OCI-LY7 (cell line): ENCODE results near the gene RFNG. TPM values are rescaled to one million over a fixed set of nuclear protein-coding genes. Genes with fewer than 3 reads are reported as not detected.

Source experiments
- BruUV-seq: library from RNA; stranded (reverse); fragments of 400-500 nt; replicated peaks from 2 replicates; lab custom pipeline; 2021; lab: Mats Ljungman, UMichigan
- CTCF ChIA-PET: fragments of 300-600 bp; sonication (Branson Sonifier 250); formaldehyde crosslinking; loops from one replicate; lab custom pipeline; 2022; ENCODE audit warnings: antibody characterized with exemption; ENCODE audit not compliant: unreplicated experiment; lab: Charles Lee
- POLR2A ChIA-PET: fragments of 300-600 bp; sonication (Branson Sonifier 250); formaldehyde crosslinking; loops from one replicate; lab custom pipeline; 2022; ENCODE audit warnings: antibody characterized with exemption; lab: Charles Lee
- DNase-seq: peaks from one replicate; pipeline ENCODE4 v3.0.0-alpha.2; 2015; ENCODE audit warnings: low spot score
- H2AFZ ChIP-seq: fragments of 200-600 bp; sonication (generic), shearing (Covaris generic); 2 replicates; pipeline ENCODE4 v1.6.1; 2014; ENCODE audit warnings: mild to moderate bottlenecking, antibody characterized with exemption, low read length, moderate library complexity
- H3K27ac ChIP-seq: fragments of 200-600 bp; sonication (generic); 2 replicates; pipeline ENCODE4 v1.5.1; 2014; ENCODE audit warnings: mixed run types, low read depth, mild to moderate bottlenecking, moderate library complexity, low read length, inconsistent platforms; ENCODE audit not compliant: poor library complexity, severe bottlenecking
- H3K36me3 ChIP-seq: fragments of 200-600 bp; sonication (generic); 2 replicates; pipeline ENCODE4 v1.6.1; 2014; ENCODE audit warnings: mild to moderate bottlenecking, antibody characterized with exemption, low read length, moderate library complexity, mixed read lengths; ENCODE audit not compliant: insufficient read depth
- H3K4me1 ChIP-seq: fragments of 200-600 bp; sonication (generic); 2 replicates; pipeline ENCODE4 v1.5.1; 2014; ENCODE audit warnings: mild to moderate bottlenecking, low read length; ENCODE audit not compliant: insufficient read depth, poor library complexity, severe bottlenecking
- H3K4me2 ChIP-seq: fragments of 200-600 bp; sonication (generic); 2 replicates; pipeline ENCODE4 v1.6.1; 2014; ENCODE audit warnings: mild to moderate bottlenecking, low read length
- H3K4me3 ChIP-seq: fragments of 200-600 bp; sonication (generic); 2 replicates; pipeline ENCODE4 v1.5.1; 2014; ENCODE audit warnings: mild to moderate bottlenecking, low read depth, low read length; ENCODE audit not compliant: poor library complexity, severe bottlenecking
- H3K79me2 ChIP-seq: fragments of 200-600 bp; sonication (generic); 2 replicates; pipeline ENCODE4 v1.6.1; 2016; ENCODE audit warnings: low read depth, mild to moderate bottlenecking, low read length, moderate library complexity, mixed read lengths; ENCODE audit not compliant: insufficient read depth
- H3K9me2 ChIP-seq: fragments of 200-600 bp; sonication (generic); 2 replicates; pipeline ENCODE4 v1.6.1; 2016; ENCODE audit warnings: mild to moderate bottlenecking, low read length, mixed read lengths; ENCODE audit not compliant: insufficient read depth
- H3K9me3 ChIP-seq: fragments of 200-600 bp; sonication (generic); 2 replicates; pipeline ENCODE4 v1.6.1; 2014; ENCODE audit warnings: mild to moderate bottlenecking, mixed run types, low read length, mixed read lengths
- H4K20me1 ChIP-seq: fragments of 200-600 bp; sonication (generic); 2 replicates; pipeline ENCODE4 v1.6.1; 2014; ENCODE audit warnings: mild to moderate bottlenecking, antibody characterized with exemption, low read length, moderate library complexity, mixed read lengths; ENCODE audit not compliant: insufficient read depth
- EZH2phosphoT487 ChIP-seq: fragments of 200-600 bp; sonication (generic); IDR thresholded peaks from 2 replicates; pipeline ENCODE4 v1.6.1; 2018; ENCODE audit warnings: low read depth, borderline replicate concordance, mild to moderate bottlenecking, mixed run types, antibody characterized with exemption, low read length, moderate library complexity, mixed read lengths
- intact Hi-C: fragments of 100-400 bp; cut with micrococcal nuclease; formaldehyde crosslinking; loops from one replicate; pipeline ENCODE4 v1.10.0; 2022; ENCODE audit not compliant: unreplicated experiment
- total RNA-seq, 2 experiments: library from RNA; depleted of rRNA in 1 of 2; stranded (reverse); fragments of >200 nt in 1 of 2; shearing (Covaris generic) in 1 of 2; gene quantifications; 2 replicates each; pipeline ENCODE4 v1.2.3, GENCODE V29; 2014 to 2022
- TF ChIP-seq, protein P1 (sequence below): fragments of 200-600 bp; sonication (generic); conservative IDR thresholded peaks from 2 replicates; pipeline ENCODE4 v1.5.1; 2014; ENCODE audit warnings: mild to moderate bottlenecking, antibody characterized with exemption, low read length, moderate library complexity, mixed read lengths

Gene RFNG
- total RNA-seq, 2 experiments from 2014 or later: 47.3 to 59.4 TPM

DNA sequence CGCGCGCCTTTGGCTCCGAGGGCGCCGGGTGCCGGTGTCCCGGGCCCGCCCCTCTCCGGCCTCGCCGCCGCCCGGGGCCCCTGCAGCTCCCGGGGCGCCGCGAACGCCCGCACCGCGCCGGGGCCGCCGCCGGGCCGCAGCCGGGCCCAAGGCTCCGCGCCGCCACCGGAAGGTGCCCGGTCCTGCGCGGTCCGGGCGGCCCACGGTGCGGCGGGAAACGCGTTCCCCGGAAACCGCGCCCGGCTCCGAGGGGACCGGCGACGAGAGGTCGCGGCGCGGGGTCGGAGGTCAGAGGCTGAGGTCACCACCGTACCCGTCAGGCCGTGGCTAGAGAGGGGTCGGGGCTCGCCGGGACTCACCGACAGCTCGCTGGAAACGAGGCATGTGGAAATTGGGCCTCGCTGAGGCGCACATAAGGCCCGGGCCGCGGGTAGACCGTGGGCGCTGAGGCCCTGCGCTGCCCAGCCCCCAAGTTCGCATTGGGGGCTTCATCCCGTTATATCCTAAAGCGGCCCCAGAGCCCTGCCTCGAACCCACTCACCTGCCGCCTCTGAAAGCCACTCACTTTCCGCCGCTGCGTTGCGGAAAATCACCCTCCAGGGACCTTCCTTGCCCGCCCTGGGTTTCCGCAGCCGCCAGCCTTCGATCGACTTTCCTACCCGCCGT, 14.2 kb upstream of the RFNG start, which contains the start of gene DUS1L:
Gene DUS1L, minus strand, starts transcription at position 167 of the 666 bp plus-strand sequence. CDS start 745 bp downstream, outside the sequence.
- no peaks in the 10 kb centered on the region; the same call in 1 of the 2 replicates for H4K20me1 ChIP-seq
- H3K4me3 ChIP-seq: peak within 1 kb of the TSS; percentile 97
- H3K79me2 ChIP-seq: peaks cover 18% of the 10 kb centered on the region; the same call in 1 of the 2 replicates
- CTCF ChIA-PET: no interaction called here
- H2AFZ ChIP-seq: peak within 1 kb of the TSS; percentile 78
- H3K4me1 ChIP-seq: peaks cover 19% of the 10 kb centered on the region
- H3K4me2 ChIP-seq: peak within 1 kb of the TSS; percentile 96
- intact Hi-C loops: no loop called here
- no peaks in the 10 kb centered on the region for H3K9me2 ChIP-seq
- peaks cover 34% of the 10 kb centered on the region for H3K36me3 ChIP-seq
- no peaks in the 10 kb centered on the region for H3K9me3 ChIP-seq
- POLR2A ChIA-PET: interaction anchor here (0.8 to 1.0 kb wide), 3 partner anchors 11 to 40 kb away, joined by 3 to 5 read pairs (median 3); no protein-coding TSS in a partner anchor
- DNase-seq: peak; percentile 84
- no peak for TF ChIP-seq EZH2phosphoT487
- TF ChIP-seq, protein P1, sequence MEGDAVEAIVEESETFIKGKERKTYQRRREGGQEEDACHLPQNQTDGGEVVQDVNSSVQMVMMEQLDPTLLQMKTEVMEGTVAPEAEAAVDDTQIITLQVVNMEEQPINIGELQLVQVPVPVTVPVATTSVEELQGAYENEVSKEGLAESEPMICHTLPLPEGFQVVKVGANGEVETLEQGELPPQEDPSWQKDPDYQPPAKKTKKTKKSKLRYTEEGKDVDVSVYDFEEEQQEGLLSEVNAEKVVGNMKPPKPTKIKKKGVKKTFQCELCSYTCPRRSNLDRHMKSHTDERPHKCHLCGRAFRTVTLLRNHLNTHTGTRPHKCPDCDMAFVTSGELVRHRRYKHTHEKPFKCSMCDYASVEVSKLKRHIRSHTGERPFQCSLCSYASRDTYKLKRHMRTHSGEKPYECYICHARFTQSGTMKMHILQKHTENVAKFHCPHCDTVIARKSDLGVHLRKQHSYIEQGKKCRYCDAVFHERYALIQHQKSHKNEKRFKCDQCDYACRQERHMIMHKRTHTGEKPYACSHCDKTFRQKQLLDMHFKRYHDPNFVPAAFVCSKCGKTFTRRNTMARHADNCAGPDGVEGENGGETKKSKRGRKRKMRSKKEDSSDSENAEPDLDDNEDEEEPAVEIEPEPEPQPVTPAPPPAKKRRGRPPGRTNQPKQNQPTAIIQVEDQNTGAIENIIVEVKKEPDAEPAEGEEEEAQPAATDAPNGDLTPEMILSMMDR: no peak
- BruUV-seq: TSS peak; percentile 95
- peak within 1 kb of the TSS; percentile 42 for H3K27ac ChIP-seq

DNA sequence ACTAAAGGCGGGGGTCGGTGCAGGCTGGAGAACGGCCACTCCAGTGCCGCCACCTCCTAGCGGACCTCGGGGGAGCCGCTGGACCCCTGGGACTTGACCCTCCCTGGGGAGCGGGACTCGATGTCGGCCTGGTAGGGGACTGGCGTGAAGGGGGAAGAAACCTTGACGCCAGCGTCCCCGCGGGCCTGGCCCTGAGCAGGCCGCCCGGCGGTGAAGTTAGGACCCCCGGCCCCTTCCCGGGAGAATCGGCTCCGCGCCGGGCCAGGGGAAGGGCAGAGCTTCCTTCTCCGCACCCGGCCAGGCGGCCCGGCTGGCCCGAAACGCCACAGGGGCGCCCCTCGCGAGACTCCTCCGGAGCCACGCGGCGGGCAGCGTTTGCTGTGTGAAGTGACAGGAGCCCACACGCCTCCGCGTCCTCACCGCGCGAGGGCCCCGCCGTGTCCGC, 13.6 kb upstream of the RFNG start:
- H3K4me2 ChIP-seq: peak overlapping the region; percentile 96
- H4K20me1 ChIP-seq: no peaks in the 10 kb centered on the region; the same call in 1 of the 2 replicates
- intact Hi-C loops: no loop called here
- no peaks in the 10 kb centered on the region for H3K9me2 ChIP-seq
- ChIA-PET POLR2A (no interaction called here), CTCF (interaction anchor here (0.9 kb wide), 1 partner anchor 28 kb away, joined by 3 read pairs; the partner anchor contains the start of gene DCXR)
- H3K4me1 ChIP-seq: peaks cover 19% of the 10 kb centered on the region
- H3K79me2 ChIP-seq: peaks cover 18% of the 10 kb centered on the region; the same call in 1 of the 2 replicates
- TF ChIP-seq, protein P1: 0 out of 2 replicates have a peak, but pooled peaks have one; percentile 13
- TF ChIP-seq EZH2phosphoT487: no peak
- peak overlapping the region; percentile 97 for H3K4me3 ChIP-seq
- peak overlapping the region; percentile 42 for H3K27ac ChIP-seq
- H3K36me3 ChIP-seq: peaks cover 40% of the 10 kb centered on the region
- no TSS peak for BruUV-seq
- no peaks in the 10 kb centered on the region for H3K9me3 ChIP-seq
- DNase-seq: no peak
- H2AFZ ChIP-seq: no peak overlapping the region
